NCI-H748 treated with DMSO at 0.1 percent for 48 hours (cell line): ENCODE data around the gene ACSF2.

ENCODE experiments used
- DNase-seq: peaks from one replicate; lab custom pipeline; 2025; lab: John Stamatoyannopoulos, UW

The ACSF2 gene

DNA sequence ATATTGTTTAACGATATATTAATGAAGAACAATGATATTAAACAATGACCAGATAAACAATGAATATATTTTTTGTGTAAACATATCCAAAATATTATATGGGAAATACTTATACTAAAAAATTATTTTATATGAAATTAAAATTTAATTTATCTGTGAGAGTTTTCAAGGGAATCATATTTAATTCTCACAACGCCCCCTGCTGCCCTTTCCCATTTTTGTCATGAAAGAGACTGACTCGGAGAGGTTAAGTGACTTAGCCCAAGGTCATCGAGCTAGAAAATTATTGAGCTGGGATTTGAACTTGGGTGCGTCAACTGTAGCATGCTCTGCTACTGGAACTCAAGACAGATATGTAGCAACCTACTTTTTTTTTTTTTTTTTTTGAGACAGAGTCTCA is 75.0 kb downstream of the ACSF2 start:
- DNase-seq, result no peak

GRCh38 chr17:50502301-50502990 is 76.4 kb downstream of the ACSF2 start:
- DNase-seq, result no peak

DNA sequence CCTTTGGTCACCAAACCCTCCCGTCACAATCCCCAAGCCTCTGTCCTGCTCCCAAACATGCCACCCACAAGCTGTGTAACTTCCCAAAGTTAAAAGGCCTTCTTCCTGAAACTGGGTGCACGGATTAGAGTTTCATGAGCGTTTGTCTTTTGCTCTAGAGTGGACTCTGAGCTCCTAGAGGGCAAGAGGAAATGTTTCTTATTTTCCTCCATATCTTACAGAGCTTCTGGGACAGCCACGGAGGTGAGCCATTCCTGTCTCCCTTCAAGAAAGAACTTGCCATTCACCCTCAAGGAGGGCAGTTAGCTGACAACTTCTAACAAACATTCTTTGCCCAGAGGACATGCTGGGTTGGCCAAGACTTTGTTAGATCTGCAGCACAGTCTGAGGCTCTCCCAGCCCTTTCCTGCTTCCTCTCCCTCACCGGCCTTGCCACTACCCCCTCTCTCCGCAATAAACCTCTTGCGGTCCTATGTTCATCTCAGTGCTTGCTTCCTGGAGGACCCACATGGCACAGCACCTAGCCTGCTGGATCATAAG is 79.6 kb downstream of the ACSF2 start:
- DNase-seq, result no peak

DNA sequence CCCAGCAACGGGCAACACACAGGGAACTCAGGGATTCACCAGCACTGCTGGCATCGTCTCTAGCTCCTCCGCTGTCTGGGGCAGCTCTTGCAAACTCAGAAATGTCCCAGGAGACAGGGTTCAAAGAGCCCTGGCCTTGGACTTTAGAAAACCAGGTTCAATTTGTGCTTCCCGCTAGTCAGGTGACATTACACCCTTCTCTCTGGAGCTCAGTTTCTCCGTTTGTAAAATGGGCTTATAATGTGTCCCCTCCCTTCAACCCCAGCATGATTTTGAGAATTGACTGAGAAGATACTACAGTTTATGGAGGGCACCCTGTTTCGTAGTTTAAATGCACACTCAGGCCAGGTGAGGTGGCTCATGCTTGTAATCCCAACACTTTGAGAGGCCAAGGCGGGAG is 80.3 kb downstream of the ACSF2 start:
- DNase-seq, result no peak

DNA sequence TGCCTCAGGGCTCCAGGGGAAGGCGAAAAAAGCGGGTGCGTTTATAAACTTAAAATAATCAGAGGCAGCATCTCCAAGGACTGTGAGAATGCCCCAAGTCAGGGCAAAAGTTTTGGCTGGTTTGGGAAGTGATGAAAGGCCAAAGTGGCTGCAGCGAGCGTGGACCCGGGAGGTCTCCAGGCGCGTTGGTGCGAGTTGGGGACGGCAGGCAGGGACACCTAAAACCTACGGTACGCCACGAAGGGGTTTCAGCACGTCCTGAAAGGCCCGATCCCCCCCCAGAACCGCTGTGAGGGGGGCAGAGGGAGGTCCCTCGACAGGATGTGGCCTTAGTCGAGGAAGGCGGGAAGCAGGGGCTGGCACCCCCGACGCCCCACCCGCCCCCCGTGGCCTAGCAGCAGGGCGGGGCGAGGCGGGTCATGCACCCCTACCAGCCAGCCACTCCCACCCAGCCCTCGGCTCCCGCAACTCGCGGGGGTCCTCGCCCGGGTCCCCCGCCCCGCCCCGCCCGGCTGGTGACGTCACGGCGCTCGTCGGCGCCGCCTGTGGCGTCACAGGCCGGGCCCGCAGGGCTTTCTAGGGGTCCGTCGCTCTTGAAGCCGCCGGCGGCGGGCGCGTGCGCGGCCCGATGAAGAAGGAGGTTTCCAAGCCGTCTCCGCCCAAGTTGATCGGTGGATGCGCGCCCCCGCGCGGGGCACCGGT is 82.0 kb downstream of the ACSF2 start, which contains the start of gene MYCBPAP:
TSS of gene MYCBPAP (plus strand) at position 569 of the 702 bp plus-strand sequence. CDS start 236 bp downstream, outside the sequence.
- DNase-seq, result peak; percentile 48

- no peak for DNase-seq
Observed at GRCh38 chr17:50508573-50509460, 82.8 kb downstream of the ACSF2 start.

GRCh38 chr17:50511058-50511457 is 85.0 kb downstream of the ACSF2 start:
- no peak for DNase-seq

GRCh38 chr17:50513495-50513894 is 87.5 kb downstream of the ACSF2 start:
- DNase-seq, result no peak

GRCh38 chr17:50514388-50514787 is 88.4 kb downstream of the ACSF2 start:
- no peak for DNase-seq

GRCh38 chr17:50514936-50515702 is 89.1 kb downstream of the ACSF2 start:
- DNase-seq, result no peak

GRCh38 chr17:50517011-50517410 is 91.0 kb downstream of the ACSF2 start:
- DNase-seq, result no peak

- no peak for DNase-seq
Observed at GRCh38 chr17:50517504-50518383, 91.7 kb downstream of the ACSF2 start.

DNA sequence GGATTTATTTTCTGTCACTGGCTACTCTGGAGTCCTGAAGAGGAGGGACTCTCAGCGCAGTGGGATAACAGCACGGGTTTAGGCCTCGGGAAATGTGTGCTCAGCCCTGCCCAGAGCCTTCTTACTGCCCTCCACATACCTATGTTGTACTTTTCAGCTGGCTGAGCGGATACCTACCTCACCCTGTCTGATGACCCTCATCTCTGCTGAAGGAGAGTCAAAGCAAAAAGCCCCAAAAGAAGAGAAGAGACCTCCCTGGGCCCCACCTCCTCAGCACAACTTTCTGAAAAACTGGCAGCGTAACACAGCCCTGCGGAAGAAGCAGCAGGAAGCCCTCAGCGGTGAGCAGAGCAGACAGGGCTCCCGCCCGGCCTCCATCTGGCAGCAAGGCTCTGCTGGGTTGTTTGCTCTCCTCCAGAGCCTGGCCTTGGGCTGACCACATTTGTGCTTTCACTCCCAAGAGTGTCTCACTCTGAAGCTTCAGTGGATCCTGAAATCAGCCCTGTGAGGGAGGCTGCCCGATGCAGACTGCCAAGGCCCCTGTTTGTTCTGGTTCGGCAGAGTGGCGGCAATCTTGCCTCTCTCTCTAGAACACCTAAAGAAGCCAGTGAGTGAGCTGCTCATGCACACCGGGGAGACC is 92.5 kb downstream of the ACSF2 start:
- DNase-seq, result no peak

DNA sequence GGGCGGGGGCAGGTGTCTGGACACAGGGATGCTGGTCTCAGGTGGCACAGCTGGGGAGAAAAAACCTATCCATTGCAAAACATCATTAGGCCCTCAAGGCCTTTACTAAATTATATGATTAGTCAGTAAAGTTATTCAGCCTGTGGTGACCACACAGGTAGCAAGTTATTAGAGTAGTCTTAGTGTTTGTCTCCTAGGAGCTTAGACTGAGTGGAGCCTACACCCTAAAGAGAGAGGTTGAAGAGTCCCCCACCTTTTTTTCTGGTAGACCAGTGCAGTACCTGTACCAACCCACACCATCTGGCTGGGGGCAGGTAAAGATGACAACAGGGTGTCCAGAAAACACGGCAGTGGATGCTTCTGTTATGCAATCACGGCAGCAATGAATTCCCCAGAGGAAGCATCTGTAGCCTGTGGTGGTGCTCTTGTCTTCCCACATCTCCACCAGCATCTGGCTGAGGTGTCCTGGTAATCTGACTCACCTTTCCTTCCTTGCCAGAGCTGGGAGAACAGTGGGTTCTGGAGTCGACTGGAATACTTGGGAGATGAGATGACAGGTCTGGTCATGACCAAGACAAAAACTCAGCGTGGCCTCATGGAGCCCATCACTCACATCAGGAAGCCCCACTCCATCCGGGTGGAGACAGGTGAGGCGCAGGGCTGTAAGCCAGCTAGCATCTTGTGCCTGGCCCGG is 93.3 kb downstream of the ACSF2 start:
- DNase-seq, result no peak

- DNase-seq, result no peak
Observed at GRCh38 chr17:50520483-50520882, 94.5 kb downstream of the ACSF2 start.

- DNase-seq, result no peak
Observed at GRCh38 chr17:50521514-50521913, 95.5 kb downstream of the ACSF2 start.

- no peak for DNase-seq
Observed at GRCh38 chr17:50522766-50523165, 96.7 kb downstream of the ACSF2 start.

- no peak for DNase-seq
Observed at GRCh38 chr17:50523208-50523607, 97.2 kb downstream of the ACSF2 start.
